ENCODE data around the gene IPO8.

- TF ChIP-seq LEF1 (IDR thresholded peaks at IDR 0.05; ENCODE audit: borderline replicate concordance) (no peak), BHLHE40 (IDR thresholded peaks at IDR 0.05; ENCODE audit: borderline replicate concordance) (no peak)
Observed at GRCh38 chr12:30696103-30696408, 387 bp upstream of the IPO8 start.
